ENCODE data around the gene ALDH4A1.

ALDH4A1 gene

GRCh38 chr1:18881642-18882431 is 20.5 kb downstream of the ALDH4A1 start:
- H3K4me1 ChIP-seq (ENCODE audit: control insufficient read depth, low read depth, low read length), result no peaks in the 10 kb centered on the region
- H4K5ac ChIP-seq (ENCODE audit: low read length), result no peak overlapping the region
- no peak for DNase-seq
- no peak overlapping the region for H3K27ac ChIP-seq (ENCODE audit: low read depth, low read length)
- no peaks in the 10 kb centered on the region for H3K27me3 ChIP-seq (ENCODE audit: insufficient read depth, low read length, poor library complexity)
- H3K4me2 ChIP-seq (ENCODE audit: low read length), result no peak overlapping the region
- no peak overlapping the region for H3K56ac ChIP-seq (ENCODE audit: low read length)
- no peak overlapping the region for H2AK5ac ChIP-seq (ENCODE audit: low read length)
- no peaks in the 10 kb centered on the region for H3K79me2 ChIP-seq (ENCODE audit: control insufficient read depth, insufficient read depth, low read length)
- H2BK120ac ChIP-seq (ENCODE audit: low read depth, low read length), result no peak overlapping the region
- no peak overlapping the region for H3K23ac ChIP-seq (ENCODE audit: low read length)
- H2BK5ac ChIP-seq (ENCODE audit: low read length), result no peak overlapping the region
- no CpG with 5 or more reads among the region's 24 CpGs for WGBS (ENCODE audit: extremely low coverage, insufficient coverage, low lambda C conversion rate)
- H3K18ac ChIP-seq (ENCODE audit: low read length), result no peak overlapping the region
- no peak overlapping the region for H2BK15ac ChIP-seq (replicated peaks; ENCODE audit: low read depth)
- H3K9ac ChIP-seq (ENCODE audit: low read length), result no peak overlapping the region
- no peak overlapping the region for H4K8ac ChIP-seq (ENCODE audit: low read depth, low read length)
- no peak overlapping the region for H3K4ac ChIP-seq (ENCODE audit: low read depth, low read length)
- H3K36me3 ChIP-seq (ENCODE audit: control insufficient read depth, insufficient read depth, low read length), result no peaks in the 10 kb centered on the region
- no peak overlapping the region for H3K4me3 ChIP-seq (ENCODE audit: low read length)
- no peaks in the 10 kb centered on the region for H3K79me1 ChIP-seq (ENCODE audit: low read length)

GRCh38 chr1:18881164-18881563 is 21.2 kb downstream of the ALDH4A1 start:
- no peaks in the 10 kb centered on the region for H3K79me2 ChIP-seq (ENCODE audit: control insufficient read depth, insufficient read depth, low read length)
- H3K4me2 ChIP-seq (ENCODE audit: low read length), result no peak overlapping the region
- no peaks in the 10 kb centered on the region for H3K79me1 ChIP-seq (ENCODE audit: low read length)
- H3K18ac ChIP-seq (ENCODE audit: low read length), result no peak overlapping the region
- DNase-seq, result no peak
- H3K4me3 ChIP-seq (ENCODE audit: low read length), result no peak overlapping the region
- no peak overlapping the region for H3K56ac ChIP-seq (ENCODE audit: low read length)
- no peak overlapping the region for H4K8ac ChIP-seq (ENCODE audit: low read depth, low read length)
- no peak overlapping the region for H2BK15ac ChIP-seq (replicated peaks; ENCODE audit: low read depth)
- H3K9ac ChIP-seq (ENCODE audit: low read length), result no peak overlapping the region
- H3K27me3 ChIP-seq (ENCODE audit: insufficient read depth, low read length, poor library complexity), result no peaks in the 10 kb centered on the region
- no peak overlapping the region for H4K5ac ChIP-seq (ENCODE audit: low read length)
- H2AK5ac ChIP-seq (ENCODE audit: low read length), result no peak overlapping the region
- H3K4ac ChIP-seq (ENCODE audit: low read depth, low read length), result no peak overlapping the region
- no CpG with 5 or more reads among the region's 2 CpGs for WGBS (ENCODE audit: extremely low coverage, insufficient coverage, low lambda C conversion rate)
- no peak overlapping the region for H2BK120ac ChIP-seq (ENCODE audit: low read depth, low read length)
- H3K36me3 ChIP-seq (ENCODE audit: control insufficient read depth, insufficient read depth, low read length), result no peaks in the 10 kb centered on the region
- no peaks in the 10 kb centered on the region for H3K4me1 ChIP-seq (ENCODE audit: control insufficient read depth, low read depth, low read length)
- no peak overlapping the region for H2BK5ac ChIP-seq (ENCODE audit: low read length)
- no peak overlapping the region for H3K23ac ChIP-seq (ENCODE audit: low read length)
- H3K27ac ChIP-seq (ENCODE audit: low read depth, low read length), result no peak overlapping the region

- Histone ChIP-seq H3K9ac (ENCODE audit: low read length) (no peak overlapping the region), H3K36me3 (ENCODE audit: control insufficient read depth, insufficient read depth, low read length) (no peaks in the 10 kb centered on the region), H3K4me3 (ENCODE audit: low read length) (no peak overlapping the region), H3K18ac (ENCODE audit: low read length) (no peak overlapping the region), H3K79me2 (ENCODE audit: control insufficient read depth, insufficient read depth, low read length) (no peaks in the 10 kb centered on the region), H3K56ac (ENCODE audit: low read length) (no peak overlapping the region), H2BK5ac (ENCODE audit: low read length) (no peak overlapping the region), H2BK120ac (ENCODE audit: low read depth, low read length) (no peak overlapping the region), H3K27me3 (ENCODE audit: insufficient read depth, low read length, poor library complexity) (no peaks in the 10 kb centered on the region), H3K23ac (ENCODE audit: low read length) (no peak overlapping the region), H3K4ac (ENCODE audit: low read depth, low read length) (no peak overlapping the region), H2AK5ac (ENCODE audit: low read length) (no peak overlapping the region), H4K5ac (ENCODE audit: low read length) (no peak overlapping the region), H2BK15ac (replicated peaks; ENCODE audit: low read depth) (no peak overlapping the region), H4K8ac (ENCODE audit: low read depth, low read length) (no peak overlapping the region), H3K4me2 (ENCODE audit: low read length) (no peak overlapping the region), H3K4me1 (ENCODE audit: control insufficient read depth, low read depth, low read length) (no peaks in the 10 kb centered on the region), H3K27ac (ENCODE audit: low read depth, low read length) (no peak overlapping the region), H3K79me1 (ENCODE audit: low read length) (no peaks in the 10 kb centered on the region)
- no peak for DNase-seq
- WGBS (ENCODE audit: extremely low coverage, insufficient coverage, low lambda C conversion rate), result no CpG with 5 or more reads among the region's 1 CpG
These were observed 21.8 kb downstream of the ALDH4A1 start for GRCh38 chr1:18880585-18880984.

GRCh38 chr1:18879791-18880309 is 22.5 kb downstream of the ALDH4A1 start:
- Histone ChIP-seq H3K27ac (ENCODE audit: low read depth, low read length) (no peak overlapping the region), H4K5ac (ENCODE audit: low read length) (no peak overlapping the region), H4K8ac (ENCODE audit: low read depth, low read length) (no peak overlapping the region), H2AK5ac (ENCODE audit: low read length) (no peak overlapping the region), H3K4ac (ENCODE audit: low read depth, low read length) (no peak overlapping the region), H3K18ac (ENCODE audit: low read length) (no peak overlapping the region), H3K79me1 (ENCODE audit: low read length) (no peaks in the 10 kb centered on the region), H2BK5ac (ENCODE audit: low read length) (no peak overlapping the region), H3K4me3 (ENCODE audit: low read length) (no peak overlapping the region), H3K79me2 (ENCODE audit: control insufficient read depth, insufficient read depth, low read length) (no peaks in the 10 kb centered on the region), H2BK120ac (ENCODE audit: low read depth, low read length) (no peak overlapping the region), H2BK15ac (replicated peaks; ENCODE audit: low read depth) (no peak overlapping the region), H3K27me3 (ENCODE audit: insufficient read depth, low read length, poor library complexity) (no peaks in the 10 kb centered on the region), H3K4me1 (ENCODE audit: control insufficient read depth, low read depth, low read length) (no peaks in the 10 kb centered on the region), H3K36me3 (ENCODE audit: control insufficient read depth, insufficient read depth, low read length) (no peaks in the 10 kb centered on the region), H3K23ac (ENCODE audit: low read length) (no peak overlapping the region), H3K56ac (ENCODE audit: low read length) (no peak overlapping the region), H3K4me2 (ENCODE audit: low read length) (no peak overlapping the region), H3K9ac (ENCODE audit: low read length) (no peak overlapping the region)
- WGBS (ENCODE audit: extremely low coverage, insufficient coverage, low lambda C conversion rate), result no CpG with 5 or more reads among the region's 21 CpGs
- no peak for DNase-seq

GRCh38 chr1:18879215-18879790 is 23.1 kb downstream of the ALDH4A1 start:
- no peak overlapping the region for H2AK5ac ChIP-seq (ENCODE audit: low read length)
- H4K5ac ChIP-seq (ENCODE audit: low read length), result no peak overlapping the region
- no peak overlapping the region for H3K4me2 ChIP-seq (ENCODE audit: low read length)
- no peak overlapping the region for H2BK5ac ChIP-seq (ENCODE audit: low read length)
- H3K4me3 ChIP-seq (ENCODE audit: low read length), result no peak overlapping the region
- no peaks in the 10 kb centered on the region for H3K27me3 ChIP-seq (ENCODE audit: insufficient read depth, low read length, poor library complexity)
- H3K23ac ChIP-seq (ENCODE audit: low read length), result no peak overlapping the region
- DNase-seq, result no peak
- H2BK15ac ChIP-seq (replicated peaks; ENCODE audit: low read depth), result no peak overlapping the region
- no peaks in the 10 kb centered on the region for H3K79me2 ChIP-seq (ENCODE audit: control insufficient read depth, insufficient read depth, low read length)
- no peak overlapping the region for H3K4ac ChIP-seq (ENCODE audit: low read depth, low read length)
- no peak overlapping the region for H3K56ac ChIP-seq (ENCODE audit: low read length)
- H3K79me1 ChIP-seq (ENCODE audit: low read length), result no peaks in the 10 kb centered on the region
- no peak overlapping the region for H3K18ac ChIP-seq (ENCODE audit: low read length)
- H3K9ac ChIP-seq (ENCODE audit: low read length), result no peak overlapping the region
- no peak overlapping the region for H4K8ac ChIP-seq (ENCODE audit: low read depth, low read length)
- no peaks in the 10 kb centered on the region for H3K4me1 ChIP-seq (ENCODE audit: control insufficient read depth, low read depth, low read length)
- WGBS (ENCODE audit: extremely low coverage, insufficient coverage, low lambda C conversion rate), result no CpG with 5 or more reads among the region's 12 CpGs
- H3K27ac ChIP-seq (ENCODE audit: low read depth, low read length), result no peak overlapping the region
- no peaks in the 10 kb centered on the region for H3K36me3 ChIP-seq (ENCODE audit: control insufficient read depth, insufficient read depth, low read length)
- no peak overlapping the region for H2BK120ac ChIP-seq (ENCODE audit: low read depth, low read length)
